HFFc6 (cell line): Measurements from ENCODE around the gene SLC25A21. TPM values are rescaled to one million over a fixed set of nuclear protein-coding genes. Genes with fewer than 3 reads are reported as not detected.

Source experiments
- DNase-seq: peaks from one replicate; pipeline ENCODE4 v3.0.0-alpha.2; 2018
- H3K27ac Mint-ChIP-seq: 2 replicates; pipeline ENCODE4 v1.8.0; 2020; ENCODE audit warnings: mild to moderate bottlenecking, mixed read lengths
- H3K27me3 Mint-ChIP-seq: 2 replicates; pipeline ENCODE4 v1.8.0; 2021; ENCODE audit warnings: mild to moderate bottlenecking, moderate library complexity, mixed read lengths; ENCODE audit not compliant: insufficient read depth
- H3K36me3 Mint-ChIP-seq: 2 replicates; pipeline ENCODE4 v1.8.0; 2021; ENCODE audit warnings: low read depth, mixed read lengths
- H3K4me1 Mint-ChIP-seq: 2 replicates; pipeline ENCODE4 v1.8.0; 2020; ENCODE audit warnings: low read depth, mixed read lengths
- H3K4me3 Mint-ChIP-seq: 2 replicates; pipeline ENCODE4 v1.8.0; 2020; ENCODE audit warnings: mild to moderate bottlenecking, moderate library complexity, mixed read lengths
- H3K9me3 Mint-ChIP-seq: 2 replicates; pipeline ENCODE4 v1.8.0; 2020; ENCODE audit warnings: mild to moderate bottlenecking, mixed read lengths
- CTCF ChIP-seq: fragments of 200-600 bp; sonication (generic); IDR thresholded peaks from 2 replicates; pipeline ENCODE4 v1.5.0; 2021; ENCODE audit warnings: antibody characterized with exemption, mild to moderate bottlenecking
- total RNA-seq, 6 experiments: library from RNA; stranded (reverse); fragmentation: NEBNext Ultra II Directional; extraction: Animal tissue kit (Norgen Biotek cat#: 25700); gene quantifications; 2 replicates in 1 of 6; 3 replicates in 5 of 6; pipeline ENCODE4 v1.2.3, GENCODE V29; 2021

SLC25A21 gene
- total RNA-seq, 6 experiments from 2014 or later: 0.33 to 1.1 (median 0.47) TPM

- no peaks in the 10 kb centered on the region for H3K9me3 Mint-ChIP-seq
- no peaks in the 10 kb centered on the region for H3K36me3 Mint-ChIP-seq
- no peak overlapping the region for H3K4me3 Mint-ChIP-seq
- no peak for DNase-seq
- H3K4me1 Mint-ChIP-seq: peaks cover 75% of the 10 kb centered on the region
- TF ChIP-seq CTCF: no peak
- no peak overlapping the region for H3K27ac Mint-ChIP-seq
- peaks cover 1% of the 10 kb centered on the region for H3K27me3 Mint-ChIP-seq
Measured at GRCh38 chr14:36955967-36956366, 216.4 kb downstream of the SLC25A21 start.

GRCh38 chr14:36955376-36955775 lies 217.0 kb downstream of the SLC25A21 start:
- Mint-ChIP-seq H3K27ac (peak overlapping the region; percentile 26), H3K4me1 (peaks cover 79% of the 10 kb centered on the region), H3K4me3 (no peak overlapping the region), H3K27me3 (peaks cover 1% of the 10 kb centered on the region), H3K36me3 (no peaks in the 10 kb centered on the region), H3K9me3 (no peaks in the 10 kb centered on the region)
- no peak for TF ChIP-seq CTCF
- no peak for DNase-seq

GRCh38 chr14:36952689-36953088 lies 219.7 kb downstream of the SLC25A21 start:
- H3K27me3 Mint-ChIP-seq: no peaks in the 10 kb centered on the region; the same call in none of the 2 replicates
- peak; percentile 80 for DNase-seq
- H3K4me1 Mint-ChIP-seq: peaks cover 70% of the 10 kb centered on the region
- TF ChIP-seq CTCF: no peak
- H3K9me3 Mint-ChIP-seq: no peaks in the 10 kb centered on the region
- H3K27ac Mint-ChIP-seq: peak overlapping the region; percentile 74
- H3K4me3 Mint-ChIP-seq: peak overlapping the region; percentile 49
- no peaks in the 10 kb centered on the region for H3K36me3 Mint-ChIP-seq

- Mint-ChIP-seq H3K27ac (no peak overlapping the region), H3K27me3 (no peaks in the 10 kb centered on the region; the same call in 1 of the 2 replicates), H3K9me3 (no peaks in the 10 kb centered on the region), H3K36me3 (no peaks in the 10 kb centered on the region), H3K4me3 (no peak overlapping the region), H3K4me1 (peaks cover 81% of the 10 kb centered on the region)
- TF ChIP-seq CTCF: no peak
- DNase-seq: no peak
Measured at GRCh38 chr14:36951380-36951911, 221.0 kb downstream of the SLC25A21 start.

GRCh38 chr14:36950812-36951211 lies 221.6 kb downstream of the SLC25A21 start:
- Mint-ChIP-seq H3K4me3 (no peak overlapping the region), H3K27ac (no peak overlapping the region), H3K27me3 (no peaks in the 10 kb centered on the region; the same call in 1 of the 2 replicates), H3K4me1 (peaks cover 75% of the 10 kb centered on the region), H3K36me3 (no peaks in the 10 kb centered on the region), H3K9me3 (no peaks in the 10 kb centered on the region)
- no peak for TF ChIP-seq CTCF
- no peak for DNase-seq

DNA sequence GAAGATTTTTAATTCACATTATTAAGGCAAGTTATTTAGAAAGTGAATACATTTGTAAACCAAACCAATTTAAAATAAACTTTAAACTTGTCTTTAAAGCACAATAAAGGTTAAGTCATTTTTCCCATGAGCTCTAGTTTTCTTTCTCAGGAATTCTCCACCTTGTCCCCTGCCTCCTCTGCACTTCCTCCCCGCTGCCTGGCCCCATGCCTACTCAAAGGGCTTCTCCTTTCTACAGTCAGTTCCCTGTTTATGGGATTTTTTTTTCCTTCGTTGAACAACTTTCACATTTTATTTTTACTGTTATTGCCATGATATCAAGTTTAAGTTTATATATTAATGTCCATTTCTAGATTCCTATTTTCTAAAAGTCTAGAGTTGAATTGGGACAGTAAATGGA lies 223.0 kb downstream of the SLC25A21 start:
- no peak overlapping the region for H3K4me3 Mint-ChIP-seq
- no peak for DNase-seq
- H3K36me3 Mint-ChIP-seq: no peaks in the 10 kb centered on the region
- TF ChIP-seq CTCF: no peak
- H3K9me3 Mint-ChIP-seq: no peaks in the 10 kb centered on the region
- H3K4me1 Mint-ChIP-seq: peaks cover 72% of the 10 kb centered on the region
- no peak overlapping the region for H3K27ac Mint-ChIP-seq
- peaks cover 2% of the 10 kb centered on the region for H3K27me3 Mint-ChIP-seq
